ENCODE results near the gene TTC38. TPM values are rescaled to one million over a fixed set of nuclear protein-coding genes. Genes with fewer than 3 reads are reported as not detected.

Gene TTC38
- total RNA-seq, 1 experiment from 2014 or later: 26.8 TPM

DNA sequence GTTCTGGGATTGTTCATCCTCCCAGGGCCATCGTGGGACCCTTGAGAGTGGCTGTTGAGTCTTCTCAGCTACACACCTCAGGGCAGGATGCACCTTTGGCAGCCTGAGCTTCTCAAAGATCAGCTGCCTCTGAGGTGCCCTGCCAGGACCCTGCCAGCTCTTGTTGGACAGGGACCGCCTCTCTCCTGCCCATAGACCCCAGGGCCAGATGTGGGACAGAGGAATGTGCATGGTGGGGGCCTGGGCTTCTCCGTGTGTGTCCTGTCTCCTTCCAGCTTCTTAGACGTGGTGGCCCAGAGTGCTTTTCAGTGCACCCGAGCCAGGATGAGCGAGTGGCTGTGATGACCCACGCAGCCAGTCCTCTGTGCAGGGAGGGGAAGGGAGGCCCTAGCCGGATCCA is 61.8 kb downstream of the TTC38 start:
- no TSS peak for BruUV-seq (replicated peaks)
- intact Hi-C loops (cut with micrococcal nuclease): no loop called here
- ATAC-seq (no peak), DNase-seq (no peak)
- H3K36me3 ChIP-seq (ENCODE audit: low read depth, low read length): peaks cover 3% of the 10 kb centered on the region; the same call in 1 of the 2 replicates
- CTCF ChIA-PET: no interaction called here
- H3K4me3 ChIP-seq (ENCODE audit: low read length): no peak overlapping the region
- POLR2A ChIA-PET (ENCODE audit: unreplicated experiment): no interaction called here
- H3K9ac ChIP-seq (ENCODE audit: low read length): no peak overlapping the region
- H3K4me1 ChIP-seq (ENCODE audit: insufficient read depth, low read length): no peaks in the 10 kb centered on the region
- H3K9me2 ChIP-seq (replicated peaks; ENCODE audit: low read length): no peaks in the 10 kb centered on the region
- no peaks in the 10 kb centered on the region for H3K79me2 ChIP-seq (ENCODE audit: low read length)
- TF ChIP-seq EZH2phosphoT487 (IDR thresholded peaks at IDR 0.05; ENCODE audit: borderline replicate concordance, low read length): no peak
- TF ChIP-seq, protein P1, sequence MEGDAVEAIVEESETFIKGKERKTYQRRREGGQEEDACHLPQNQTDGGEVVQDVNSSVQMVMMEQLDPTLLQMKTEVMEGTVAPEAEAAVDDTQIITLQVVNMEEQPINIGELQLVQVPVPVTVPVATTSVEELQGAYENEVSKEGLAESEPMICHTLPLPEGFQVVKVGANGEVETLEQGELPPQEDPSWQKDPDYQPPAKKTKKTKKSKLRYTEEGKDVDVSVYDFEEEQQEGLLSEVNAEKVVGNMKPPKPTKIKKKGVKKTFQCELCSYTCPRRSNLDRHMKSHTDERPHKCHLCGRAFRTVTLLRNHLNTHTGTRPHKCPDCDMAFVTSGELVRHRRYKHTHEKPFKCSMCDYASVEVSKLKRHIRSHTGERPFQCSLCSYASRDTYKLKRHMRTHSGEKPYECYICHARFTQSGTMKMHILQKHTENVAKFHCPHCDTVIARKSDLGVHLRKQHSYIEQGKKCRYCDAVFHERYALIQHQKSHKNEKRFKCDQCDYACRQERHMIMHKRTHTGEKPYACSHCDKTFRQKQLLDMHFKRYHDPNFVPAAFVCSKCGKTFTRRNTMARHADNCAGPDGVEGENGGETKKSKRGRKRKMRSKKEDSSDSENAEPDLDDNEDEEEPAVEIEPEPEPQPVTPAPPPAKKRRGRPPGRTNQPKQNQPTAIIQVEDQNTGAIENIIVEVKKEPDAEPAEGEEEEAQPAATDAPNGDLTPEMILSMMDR (conservative IDR thresholded peaks at IDR 0.05; ENCODE audit: low read depth, low read length): no peak
- no peak overlapping the region for H2AFZ ChIP-seq (ENCODE audit: low read length)
- no peaks in the 10 kb centered on the region for H3K27me3 ChIP-seq (ENCODE audit: low read length)
- H4K20me1 ChIP-seq (ENCODE audit: low read length): no peaks in the 10 kb centered on the region
- no peak overlapping the region for H3K4me2 ChIP-seq (ENCODE audit: low read length)
- no peak overlapping the region for H3K27ac ChIP-seq (ENCODE audit: low read length)
- H3F3A ChIP-seq (ENCODE audit: low read length, unreplicated experiment): no peaks in the 10 kb centered on the region
- no peaks in the 10 kb centered on the region for H3K9me3 ChIP-seq (ENCODE audit: low read length)

DNA sequence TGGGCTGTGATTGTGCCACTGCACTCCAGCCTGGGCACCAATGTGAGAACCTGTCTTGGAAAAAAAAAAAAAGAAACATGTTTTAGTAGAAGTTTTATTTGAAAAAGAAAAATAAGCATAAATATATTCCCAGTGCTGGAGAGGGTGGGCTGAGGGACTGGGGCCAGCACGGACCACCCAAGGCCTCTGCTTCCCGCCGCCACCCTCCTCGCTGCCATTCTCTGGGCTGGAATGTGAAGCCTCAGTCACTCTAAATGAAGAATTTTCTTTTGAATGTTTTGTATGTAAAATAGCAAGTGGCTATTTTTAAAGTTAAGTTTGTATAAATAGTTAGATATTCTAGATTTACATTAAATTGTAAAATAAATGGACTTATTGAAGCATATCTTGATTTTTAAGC is 62.6 kb downstream of the TTC38 start:
- ChIA-PET POLR2A (ENCODE audit: unreplicated experiment) (no interaction called here), CTCF (no interaction called here)
- no TSS peak for BruUV-seq (replicated peaks)
- no peak for DNase-seq
- H3K4me1 ChIP-seq (ENCODE audit: insufficient read depth, low read length): no peaks in the 10 kb centered on the region
- no peaks in the 10 kb centered on the region for H3K27me3 ChIP-seq (ENCODE audit: low read length)
- H3K36me3 ChIP-seq (ENCODE audit: low read depth, low read length): no peaks in the 10 kb centered on the region; the same call in 1 of the 2 replicates
- H3K9me2 ChIP-seq (replicated peaks; ENCODE audit: low read length): no peaks in the 10 kb centered on the region
- H3K27ac ChIP-seq (ENCODE audit: low read length): no peak overlapping the region
- no peaks in the 10 kb centered on the region for H3K9me3 ChIP-seq (ENCODE audit: low read length)
- no peak overlapping the region for H3K9ac ChIP-seq (ENCODE audit: low read length)
- no peaks in the 10 kb centered on the region for H3K79me2 ChIP-seq (ENCODE audit: low read length)
- no peak for ATAC-seq
- no peak overlapping the region for H2AFZ ChIP-seq (ENCODE audit: low read length)
- no peak overlapping the region for H3K4me2 ChIP-seq (ENCODE audit: low read length)
- no peaks in the 10 kb centered on the region for H3F3A ChIP-seq (ENCODE audit: low read length, unreplicated experiment)
- no peak overlapping the region for H3K4me3 ChIP-seq (ENCODE audit: low read length)
- intact Hi-C loops (cut with micrococcal nuclease): no loop called here
- no peaks in the 10 kb centered on the region for H4K20me1 ChIP-seq (ENCODE audit: low read length)
- TF ChIP-seq EZH2 (IDR thresholded peaks at IDR 0.05; ENCODE audit: low read length, unreplicated experiment) (no peak), EZH2phosphoT487 (IDR thresholded peaks at IDR 0.05; ENCODE audit: borderline replicate concordance, low read length) (no peak)
- TF ChIP-seq, protein P1 (conservative IDR thresholded peaks at IDR 0.05; ENCODE audit: low read depth, low read length): no peak

DNA sequence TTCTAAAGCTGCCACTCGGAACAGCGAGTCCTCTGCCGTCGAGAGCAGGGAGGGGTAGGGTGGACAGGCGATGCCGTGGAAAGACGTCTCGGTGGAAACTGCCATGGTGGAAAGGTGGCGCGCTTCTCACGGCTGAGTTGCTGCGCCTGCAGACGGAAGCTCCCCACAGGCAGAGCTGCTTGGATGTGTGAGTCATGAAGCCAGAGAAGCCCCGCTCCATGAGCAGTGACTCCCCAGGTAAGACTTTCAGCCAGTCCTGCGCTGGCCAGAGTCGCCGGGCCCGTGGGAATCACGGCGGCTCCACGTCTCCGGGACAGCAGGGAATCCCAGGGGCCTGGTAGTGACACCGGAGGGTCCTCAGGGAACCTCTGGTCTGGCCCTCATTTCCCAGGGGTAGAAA is 63.7 kb downstream of the TTC38 start:
- H3K9ac ChIP-seq (ENCODE audit: low read length): no peak overlapping the region
- no peaks in the 10 kb centered on the region for H3K4me1 ChIP-seq (ENCODE audit: insufficient read depth, low read length)
- intact Hi-C loops (cut with micrococcal nuclease): no loop called here
- no peaks in the 10 kb centered on the region for H3K27me3 ChIP-seq (ENCODE audit: low read length)
- POLR2A ChIA-PET (ENCODE audit: unreplicated experiment): no interaction called here
- H3K9me2 ChIP-seq (replicated peaks; ENCODE audit: low read length): no peaks in the 10 kb centered on the region
- no peaks in the 10 kb centered on the region for H4K20me1 ChIP-seq (ENCODE audit: low read length)
- no peak overlapping the region for H2AFZ ChIP-seq (ENCODE audit: low read length)
- H3K9me3 ChIP-seq (ENCODE audit: low read length): no peaks in the 10 kb centered on the region
- no peak for ATAC-seq
- BruUV-seq (replicated peaks): no TSS peak
- H3K36me3 ChIP-seq (ENCODE audit: low read depth, low read length): no peaks in the 10 kb centered on the region; the same call in 1 of the 2 replicates
- no peak overlapping the region for H3K4me2 ChIP-seq (ENCODE audit: low read length)
- no peak for TF ChIP-seq EZH2 (IDR thresholded peaks at IDR 0.05; ENCODE audit: low read length, unreplicated experiment)
- TF ChIP-seq EZH2phosphoT487 (IDR thresholded peaks at IDR 0.05; ENCODE audit: borderline replicate concordance, low read length): no peak
- TF ChIP-seq, protein P1 (conservative IDR thresholded peaks at IDR 0.05; ENCODE audit: low read depth, low read length): no peak
- H3K27ac ChIP-seq (ENCODE audit: low read length): no peak overlapping the region
- DNase-seq: no peak
- H3F3A ChIP-seq (ENCODE audit: low read length, unreplicated experiment): no peaks in the 10 kb centered on the region
- peaks cover 10% of the 10 kb centered on the region for H3K79me2 ChIP-seq (ENCODE audit: low read length)
- CTCF ChIA-PET: no interaction called here
- H3K4me3 ChIP-seq (ENCODE audit: low read length): no peak overlapping the region

Data from PC-3 (cell line).